Esophagus muscularis mucosa (tissue), 4 donors: ENCODE measurements around the gene SPTBN1. TPM values are rescaled to one million over a fixed set of nuclear protein-coding genes. Genes with fewer than 3 reads are reported as not detected.

Experiments used
- DNase-seq: peaks from one replicate; pipeline ENCODE4 v3.0.0-alpha.2; 2017; ENCODE audit errors: extremely low spot score
- H3K27ac ChIP-seq, 4 donors: fragments of 200-600 bp; sonication (generic); replicated peaks in 1 of 4; 1 replicate in 3 of 4; 2 replicates in 1 of 4; pipeline ENCODE4 v1.5.1; 2016 to 2019; ENCODE audit warnings: mild to moderate bottlenecking in 1 of 4
- H3K27me3 ChIP-seq, 4 donors: fragments of 200-600 bp; sonication (generic); one replicate each; pipeline versions ENCODE4 v1.5.1 to v1.6.0; 2016 to 2019
- H3K36me3 ChIP-seq, 4 donors: fragments of 200-600 bp; sonication (generic); one replicate each; pipeline ENCODE4 v1.5.1; 2016 to 2019
- H3K4me1 ChIP-seq, 4 donors: fragments of 200-600 bp; sonication (generic); one replicate each; pipeline ENCODE4 v1.5.1; 2016 to 2019
- H3K4me3 ChIP-seq, 4 donors: fragments of 200-600 bp; sonication (generic); 1 replicate in 2 of 4; 2 replicates in 2 of 4; pipeline ENCODE4 v1.5.1; 2016 to 2019; ENCODE audit warnings: mild to moderate bottlenecking in 4 of 4, moderate library complexity in 1 of 4
- H3K9me3 ChIP-seq, 4 donors: fragments of 200-600 bp; sonication (generic); 1 replicate in 3 of 4; 2 replicates in 1 of 4; pipeline ENCODE4 v1.5.1; 2016 to 2019
- EP300 ChIP-seq: sonication (generic); formaldehyde crosslinking; IDR thresholded peaks from one replicate; pipeline ENCODE4 v1.6.1; 2017; ENCODE audit warnings: antibody characterized with exemption
- POLR2A ChIP-seq: fragments of 450-650 bp; IDR thresholded peaks from one replicate; pipeline ENCODE4 v1.6.1; 2017; ENCODE audit warnings: antibody characterized with exemption, moderate library complexity, mild to moderate bottlenecking, low read depth
- POLR2AphosphoS5 ChIP-seq, 2 donors: sonication (generic); formaldehyde crosslinking; IDR thresholded peaks; one replicate each; pipeline ENCODE4 v1.6.1; 2017; ENCODE audit warnings: antibody characterized with exemption in 2 of 2
- WGBS: methylation state at CpG from one replicate; pipeline ENCODE4 v1.1.5; 2018; 5-methylcytosine and 5-hydroxymethylcytosine counted together
- intact Hi-C: fragments of 100-400 bp; cut with DNase I; formaldehyde crosslinking; loops from one replicate; pipeline ENCODE4 v1.15.1; 2023
- total RNA-seq, 4 donors: library from RNA; depleted of rRNA; stranded (reverse); fragments of >200 nt; gene quantifications; one replicate each; pipeline versions ENCODE4 v1.1.0 to v1.2.1, GENCODE V29; 2016
- TF ChIP-seq, protein P1 (sequence below), 3 experiments: fragments of 200-600 bp in 2 of 3; fragments of 450-650 bp in 1 of 3; sonication (generic) in 2 of 3; IDR thresholded peaks; one replicate each; pipeline ENCODE4 v1.5.1; 2017 to 2019; ENCODE audit warnings: antibody characterized with exemption in 3 of 3, mild to moderate bottlenecking in 2 of 3, moderate library complexity in 1 of 3

Gene SPTBN1
- total RNA-seq, 4 donors from 2014 or later: 465 to 600 (median 547) TPM

DNA sequence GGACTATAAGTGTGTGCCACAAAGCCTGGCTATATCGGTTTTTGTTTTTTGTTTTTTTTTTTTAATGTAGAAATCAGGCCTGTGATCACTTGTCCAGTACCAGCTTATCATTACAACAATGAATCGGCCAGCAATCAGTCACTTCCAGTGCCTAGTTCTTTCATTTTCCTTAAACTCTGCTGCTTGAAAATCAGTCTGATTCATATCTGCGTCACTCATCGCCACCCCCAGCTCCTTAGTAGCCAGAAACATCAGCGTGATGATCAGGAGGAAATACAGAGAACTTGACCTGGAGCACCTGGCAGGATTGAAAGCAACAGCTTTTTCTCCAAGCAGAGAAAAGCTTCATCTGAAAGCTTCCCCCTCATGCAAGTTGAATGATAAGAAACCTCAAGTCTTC, 75.4 kb downstream of the SPTBN1 start:
- WGBS: 65% methylated on average over 5 of the region's 5 CpGs
- H3K4me3 ChIP-seq: no peak overlapping the region
- TF ChIP-seq, protein P1, sequence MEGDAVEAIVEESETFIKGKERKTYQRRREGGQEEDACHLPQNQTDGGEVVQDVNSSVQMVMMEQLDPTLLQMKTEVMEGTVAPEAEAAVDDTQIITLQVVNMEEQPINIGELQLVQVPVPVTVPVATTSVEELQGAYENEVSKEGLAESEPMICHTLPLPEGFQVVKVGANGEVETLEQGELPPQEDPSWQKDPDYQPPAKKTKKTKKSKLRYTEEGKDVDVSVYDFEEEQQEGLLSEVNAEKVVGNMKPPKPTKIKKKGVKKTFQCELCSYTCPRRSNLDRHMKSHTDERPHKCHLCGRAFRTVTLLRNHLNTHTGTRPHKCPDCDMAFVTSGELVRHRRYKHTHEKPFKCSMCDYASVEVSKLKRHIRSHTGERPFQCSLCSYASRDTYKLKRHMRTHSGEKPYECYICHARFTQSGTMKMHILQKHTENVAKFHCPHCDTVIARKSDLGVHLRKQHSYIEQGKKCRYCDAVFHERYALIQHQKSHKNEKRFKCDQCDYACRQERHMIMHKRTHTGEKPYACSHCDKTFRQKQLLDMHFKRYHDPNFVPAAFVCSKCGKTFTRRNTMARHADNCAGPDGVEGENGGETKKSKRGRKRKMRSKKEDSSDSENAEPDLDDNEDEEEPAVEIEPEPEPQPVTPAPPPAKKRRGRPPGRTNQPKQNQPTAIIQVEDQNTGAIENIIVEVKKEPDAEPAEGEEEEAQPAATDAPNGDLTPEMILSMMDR (IDR thresholded peaks at IDR 0.05): no peak
- no peak for TF ChIP-seq POLR2A
- no peak for TF ChIP-seq POLR2AphosphoS5 (IDR thresholded peaks at IDR 0.05)
- TF ChIP-seq EP300: no peak
- no peaks in the 10 kb centered on the region for H3K27me3 ChIP-seq
- intact Hi-C loops: no loop called here
- peak overlapping the region in 3 of 4 donors; percentile 3 to 40 (median 11) for H3K27ac ChIP-seq
- peaks cover 53 to 76% (median 70%) of the 10 kb centered on the region in 4 donors for H3K4me1 ChIP-seq
- no peaks in the 10 kb centered on the region for H3K9me3 ChIP-seq
- no peak for DNase-seq
- peaks cover 6 to 68% (median 44%) of the 10 kb centered on the region in 4 donors for H3K36me3 ChIP-seq

- Histone ChIP-seq H3K27me3 (no peaks in the 10 kb centered on the region), H3K9me3 (no peaks in the 10 kb centered on the region), H3K4me3 (no peak overlapping the region), H3K36me3 (peaks cover 0 to 44% (median 25%) of the 10 kb centered on the region in 4 donors), H3K4me1 (peaks cover 34 to 57% (median 55%) of the 10 kb centered on the region in 4 donors), H3K27ac (peak overlapping the region in 1 of 4 donors; percentile 42)
- DNase-seq: no peak
- no peak for TF ChIP-seq POLR2A
- TF ChIP-seq EP300: no peak
- no peak for TF ChIP-seq POLR2AphosphoS5 (IDR thresholded peaks at IDR 0.05)
- intact Hi-C loops: no loop called here
- whole genome bisulfite sequencing: 88% methylated on average over 1 of the region's 1 CpG
Measured at GRCh38 chr2:54534221-54534620, 78.1 kb downstream of the SPTBN1 start.

DNA sequence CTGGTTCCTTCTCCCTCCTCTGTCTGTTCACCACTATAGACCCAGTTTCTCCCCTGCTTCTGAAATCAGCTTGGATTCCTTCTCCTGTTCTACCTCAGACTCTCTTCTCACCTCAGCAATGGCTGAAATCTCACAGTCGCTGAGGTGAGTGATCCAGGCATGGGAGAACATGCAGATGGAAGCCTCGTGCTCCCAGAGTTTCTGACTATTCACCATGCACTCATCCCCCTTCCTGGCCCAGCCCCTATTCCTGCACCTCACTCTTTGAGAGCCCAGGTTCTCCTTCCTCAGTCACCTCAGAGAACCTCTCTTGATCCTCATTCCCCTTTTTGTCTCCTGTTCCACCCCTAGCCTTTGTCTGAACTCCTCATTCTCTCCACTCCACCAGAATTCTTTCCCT, 78.5 kb downstream of the SPTBN1 start:
- DNase-seq: no peak
- H3K4me1 ChIP-seq: peaks cover 38 to 57% (median 56%) of the 10 kb centered on the region in 4 donors
- WGBS: 85% methylated on average over 2 of the region's 2 CpGs
- intact Hi-C loops: no loop called here
- no peak overlapping the region for H3K27ac ChIP-seq
- H3K9me3 ChIP-seq: no peaks in the 10 kb centered on the region
- TF ChIP-seq, protein P1 (IDR thresholded peaks at IDR 0.05): no peak
- TF ChIP-seq POLR2AphosphoS5 (IDR thresholded peaks at IDR 0.05) (no peak), POLR2A (no peak), EP300 (no peak)
- H3K27me3 ChIP-seq: no peaks in the 10 kb centered on the region
- peaks cover 0 to 43% (median 21%) of the 10 kb centered on the region in 4 donors for H3K36me3 ChIP-seq
- H3K4me3 ChIP-seq: no peak overlapping the region

DNA sequence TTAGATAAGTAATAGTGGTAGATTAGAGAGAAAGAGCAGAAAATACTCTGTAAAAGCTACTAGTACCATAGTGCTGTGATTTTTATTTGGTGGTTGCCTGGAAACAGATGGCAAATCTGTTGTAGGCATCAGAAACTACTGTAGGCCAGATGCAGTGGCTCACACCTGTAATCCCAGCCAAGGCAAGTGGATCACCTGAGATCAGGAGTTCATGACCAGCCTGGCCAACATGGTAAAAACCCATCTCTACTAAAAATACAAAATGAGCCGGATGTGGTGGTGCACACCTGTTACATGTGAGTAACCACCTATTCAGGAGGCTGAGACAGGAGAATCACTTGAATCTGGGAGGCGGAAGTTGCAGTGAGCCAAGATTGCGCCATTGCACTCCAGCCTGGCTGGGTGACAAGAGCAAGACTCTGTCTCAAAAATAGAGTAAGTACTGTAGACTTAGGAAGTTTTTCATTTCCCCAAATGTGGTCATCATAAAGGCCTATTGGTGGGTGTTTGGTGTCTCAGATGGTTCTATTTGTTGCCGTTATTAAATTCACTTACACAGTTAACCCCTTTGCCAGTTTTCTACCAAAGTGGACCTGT, 79.6 kb downstream of the SPTBN1 start:
- Histone ChIP-seq H3K4me1 (peaks cover 49 to 66% (median 61%) of the 10 kb centered on the region in 4 donors), H3K36me3 (peaks cover 0 to 41% (median 18%) of the 10 kb centered on the region in 4 donors), H3K27ac (no peak overlapping the region), H3K9me3 (no peaks in the 10 kb centered on the region), H3K27me3 (no peaks in the 10 kb centered on the region), H3K4me3 (no peak overlapping the region)
- 83% methylated on average over 4 of the region's 4 CpGs for WGBS
- TF ChIP-seq POLR2A (no peak), EP300 (no peak), POLR2AphosphoS5 (IDR thresholded peaks at IDR 0.05) (no peak)
- TF ChIP-seq, protein P1 (IDR thresholded peaks at IDR 0.05): no peak
- no peak for DNase-seq
- intact Hi-C loops: no loop called here

DNA sequence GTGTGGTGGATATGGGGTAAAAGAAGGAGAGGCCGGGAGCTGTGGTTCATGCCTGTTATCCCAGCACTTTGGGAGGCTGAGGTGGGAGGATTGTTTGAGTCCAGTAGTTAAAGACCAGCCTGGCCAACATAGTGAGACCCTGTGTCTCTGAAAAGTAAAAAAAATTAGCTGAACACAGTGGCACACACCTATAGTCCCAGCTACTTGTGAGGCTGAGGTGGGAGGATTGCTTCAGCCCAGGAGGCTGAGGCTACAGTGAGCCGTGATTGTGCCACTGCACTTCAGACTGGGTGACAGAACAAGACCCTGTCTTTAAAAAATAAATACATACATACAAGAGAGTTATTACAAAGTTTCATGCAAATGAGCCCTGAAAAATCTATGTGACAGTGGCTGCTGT, 80.6 kb downstream of the SPTBN1 start:
- H3K9me3 ChIP-seq: no peaks in the 10 kb centered on the region
- TF ChIP-seq, protein P1 (IDR thresholded peaks at IDR 0.05): no peak
- TF ChIP-seq POLR2A: no peak
- TF ChIP-seq EP300: no peak
- H3K36me3 ChIP-seq: peaks cover 0 to 44% (median 12%) of the 10 kb centered on the region in 4 donors
- WGBS: 97% methylated on average over 2 of the region's 2 CpGs
- no peak for DNase-seq
- H3K27ac ChIP-seq: peak overlapping the region in 1 of 4 donors; percentile 2
- H3K4me1 ChIP-seq: peaks cover 58 to 64% (median 62%) of the 10 kb centered on the region in 4 donors
- intact Hi-C loops: no loop called here
- H3K4me3 ChIP-seq: no peak overlapping the region
- H3K27me3 ChIP-seq: no peaks in the 10 kb centered on the region
